Measurements from ENCODE around the gene TARS2. TPM values are rescaled to one million over a fixed set of nuclear protein-coding genes. Genes with fewer than 3 reads are reported as not detected.
A peak's percentile ranks its signal among the peaks of the same experiment; 100 is the strongest.

TARS2 gene
- total RNA-seq, 4 donors from 2014 or later, result 4.6 to 22.6 (median 10.2) TPM

- intact Hi-C loops (cut with DNase I; ENCODE audit: low total_unique reads), result loop anchor here (5.0 kb wide), 1 partner anchor 77 kb away; no protein-coding TSS in a partner anchor
- H3K27ac ChIP-seq, result no peak overlapping the region
- H3K4me3 ChIP-seq, result no peak overlapping the region
- TF ChIP-seq POLR2A (IDR thresholded peaks at IDR 0.05), result no peak
- TF ChIP-seq, protein P1, sequence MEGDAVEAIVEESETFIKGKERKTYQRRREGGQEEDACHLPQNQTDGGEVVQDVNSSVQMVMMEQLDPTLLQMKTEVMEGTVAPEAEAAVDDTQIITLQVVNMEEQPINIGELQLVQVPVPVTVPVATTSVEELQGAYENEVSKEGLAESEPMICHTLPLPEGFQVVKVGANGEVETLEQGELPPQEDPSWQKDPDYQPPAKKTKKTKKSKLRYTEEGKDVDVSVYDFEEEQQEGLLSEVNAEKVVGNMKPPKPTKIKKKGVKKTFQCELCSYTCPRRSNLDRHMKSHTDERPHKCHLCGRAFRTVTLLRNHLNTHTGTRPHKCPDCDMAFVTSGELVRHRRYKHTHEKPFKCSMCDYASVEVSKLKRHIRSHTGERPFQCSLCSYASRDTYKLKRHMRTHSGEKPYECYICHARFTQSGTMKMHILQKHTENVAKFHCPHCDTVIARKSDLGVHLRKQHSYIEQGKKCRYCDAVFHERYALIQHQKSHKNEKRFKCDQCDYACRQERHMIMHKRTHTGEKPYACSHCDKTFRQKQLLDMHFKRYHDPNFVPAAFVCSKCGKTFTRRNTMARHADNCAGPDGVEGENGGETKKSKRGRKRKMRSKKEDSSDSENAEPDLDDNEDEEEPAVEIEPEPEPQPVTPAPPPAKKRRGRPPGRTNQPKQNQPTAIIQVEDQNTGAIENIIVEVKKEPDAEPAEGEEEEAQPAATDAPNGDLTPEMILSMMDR (IDR thresholded peaks at IDR 0.05), result no peak
- H3K36me3 ChIP-seq, result no peaks in the 10 kb centered on the region
- no peaks in the 10 kb centered on the region for H3K9me3 ChIP-seq
- no peak for DNase-seq
- H3K27me3 ChIP-seq, result no peaks in the 10 kb centered on the region
- peaks cover 5 to 30% of the 10 kb centered on the region in 2 donors for H3K4me1 ChIP-seq
Measured at GRCh38 chr1:150555198-150555970, 68.2 kb downstream of the TARS2 start.

DNA sequence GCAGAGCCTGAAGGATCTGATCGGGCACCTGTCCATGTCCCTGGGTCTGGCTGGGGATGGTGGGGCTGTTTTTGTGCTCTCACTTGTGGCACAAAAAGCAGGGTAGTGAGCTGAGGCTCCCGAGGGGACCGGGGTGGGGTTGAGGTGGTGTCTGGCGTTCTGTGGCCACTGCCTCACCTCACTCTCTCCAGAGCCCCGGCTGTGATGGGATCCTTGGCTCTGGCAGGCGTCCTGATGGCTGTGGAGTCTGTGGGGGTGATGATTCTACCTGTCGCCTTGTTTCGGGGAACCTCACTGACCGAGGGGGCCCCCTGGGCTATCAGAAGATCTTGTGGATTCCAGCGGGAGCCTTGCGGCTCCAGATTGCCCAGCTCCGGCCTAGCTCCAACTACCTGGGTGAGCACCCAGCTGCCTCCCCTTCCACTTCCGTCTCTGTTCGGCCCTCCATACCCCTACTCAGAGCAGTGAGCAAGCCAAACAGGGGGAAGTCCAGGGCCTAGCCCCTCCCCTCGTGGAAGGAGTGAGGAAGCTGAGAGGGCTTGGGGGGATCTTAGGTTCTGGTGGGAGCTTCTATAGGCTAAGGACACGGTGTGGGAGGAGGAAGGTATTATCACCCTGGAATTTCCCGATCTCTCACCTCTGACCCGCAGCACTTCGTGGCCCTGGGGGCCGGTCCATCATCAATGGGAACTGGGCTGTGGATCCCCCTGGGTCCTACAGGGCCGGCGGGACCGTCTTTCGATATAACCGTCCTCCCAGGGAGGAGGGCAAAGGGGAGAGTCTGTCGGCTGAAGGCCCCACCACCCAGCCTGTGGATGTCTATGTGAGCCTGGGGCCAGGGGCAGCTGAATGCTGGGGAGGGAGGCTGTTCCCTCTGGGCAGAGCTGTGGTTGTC is 69.0 kb downstream of the TARS2 start:
- DNase-seq, result no peak
- Histone ChIP-seq H3K27ac (no peak overlapping the region), H3K4me1 (peaks cover 5 to 30% of the 10 kb centered on the region in 2 donors), H3K4me3 (no peak overlapping the region), H3K36me3 (no peaks in the 10 kb centered on the region), H3K27me3 (no peaks in the 10 kb centered on the region), H3K9me3 (no peaks in the 10 kb centered on the region)
- no peak for TF ChIP-seq POLR2A (IDR thresholded peaks at IDR 0.05)
- TF ChIP-seq, protein P1 (IDR thresholded peaks at IDR 0.05), result no peak
- intact Hi-C loops (cut with DNase I; ENCODE audit: low total_unique reads), result loop anchor here (5.0 kb wide), 1 partner anchor 76 kb away; no protein-coding TSS in a partner anchor

GRCh38 chr1:150557065-150557600 is 69.9 kb downstream of the TARS2 start:
- H3K4me3 ChIP-seq, result no peak overlapping the region
- H3K9me3 ChIP-seq, result no peaks in the 10 kb centered on the region
- H3K36me3 ChIP-seq, result no peaks in the 10 kb centered on the region
- H3K4me1 ChIP-seq, result peaks cover 5 to 24% of the 10 kb centered on the region in 2 donors
- intact Hi-C loops (cut with DNase I; ENCODE audit: low total_unique reads), result loop anchor here (5.0 kb wide), 1 partner anchor 75 kb away; no protein-coding TSS in a partner anchor
- H3K27me3 ChIP-seq, result no peaks in the 10 kb centered on the region
- no peak overlapping the region for H3K27ac ChIP-seq
- peak in 1 of 2 donors; percentile 22 for DNase-seq
- TF ChIP-seq, protein P1 (IDR thresholded peaks at IDR 0.05), result no peak
- TF ChIP-seq POLR2A (IDR thresholded peaks at IDR 0.05), result no peak

Small RNAs within 50 kb of the gene (microRNA-seq; reads per million reads assigned to microRNA genes)
- not detected for gene MIR4257 (ENCODE audit: borderline microRNAs expressed, borderline replicate concordance)
- gene MIR6878 (ENCODE audit: borderline microRNAs expressed, borderline replicate concordance), result not detected

Small RNAs within 50 kb of the gene (small RNA-seq; reads per million reads assigned to genes)
- not detected for gene MIR4257

Other genes with a start within 250 kb of the TARS2 start
- under 1 TPM in 2 of 4 donors, not detected in 2; 0.88 to 0.90 TPM for gene CA14, start 229.6 kb upstream of the TARS2 start, total RNA-seq
- gene APH1A, start 218.4 kb upstream of the TARS2 start, total RNA-seq, result 10 to 100 TPM; 33.2 to 96.7 (median 68.8) TPM
- gene C1orf54, start 214.6 kb upstream of the TARS2 start, total RNA-seq, result 10 to 100 TPM in 1 of 4 donors, 1 to 10 TPM in 2, under 1 TPM in 1; 0.88 to 60.8 (median 6.2) TPM
- gene CIART, start 204.9 kb upstream of the TARS2 start, total RNA-seq, result 10 to 100 TPM in 1 of 4 donors, 1 to 10 TPM in 2, not detected in 1; 2.9 to 30.3 (median 4.9) TPM
- 10 to 100 TPM; 28.6 to 59.3 (median 38.6) TPM for gene MRPS21, start 193.6 kb upstream of the TARS2 start, total RNA-seq
- 10 to 100 TPM; 38.2 to 99.4 (median 76.7) TPM for gene PRPF3, start 165.9 kb upstream of the TARS2 start, total RNA-seq
- gene RPRD2, start 123.3 kb upstream of the TARS2 start, total RNA-seq, result 10 to 100 TPM; 17.1 to 77.1 (median 37.9) TPM
- gene ECM1, start 20.7 kb downstream of the TARS2 start, total RNA-seq, result 10 to 100 TPM in 2 of 4 donors, 1 to 10 TPM in 2; 1.5 to 38.5 (median 9.5) TPM
- 1 to 10 TPM in 1 of 4 donors, under 1 TPM in 1, not detected in 2; 0.88 to 1.0 TPM for gene FALEC, start 28.3 kb downstream of the TARS2 start, total RNA-seq
- gene ADAMTSL4, start 62.0 kb downstream of the TARS2 start, total RNA-seq, result 100 to 1,000 TPM in 1 of 4 donors, 10 to 100 TPM in 3; 15.9 to 133 (median 35.4) TPM
- 100 to 1,000 TPM; 125 to 266 (median 207) TPM for gene MCL1, start 92.2 kb downstream of the TARS2 start, total RNA-seq
- 100 to 1,000 TPM; 122 to 224 (median 130) TPM for gene ENSA, start 142.2 kb downstream of the TARS2 start, total RNA-seq
- gene GOLPH3L, start 209.7 kb downstream of the TARS2 start, total RNA-seq, result 10 to 100 TPM; 10.6 to 31.5 (median 21.3) TPM
- gene HORMAD1, start 233.5 kb downstream of the TARS2 start, total RNA-seq, result under 1 TPM in 1 of 4 donors, not detected in 3; 0.62 TPM

Measured in uterus (tissue), 4 donors.